ENCODE data around the gene DNMBP. TPM values are rescaled to one million over a fixed set of nuclear protein-coding genes. Genes with fewer than 3 reads are reported as not detected.
"Not testable (repeated sequence)": the region's sequence is repeated elsewhere in the genome, so short reads cannot be mapped to it uniquely, and the experiment has no call there.

The DNMBP gene
- total RNA-seq, 1 donor: 4.3 TPM

DNA sequence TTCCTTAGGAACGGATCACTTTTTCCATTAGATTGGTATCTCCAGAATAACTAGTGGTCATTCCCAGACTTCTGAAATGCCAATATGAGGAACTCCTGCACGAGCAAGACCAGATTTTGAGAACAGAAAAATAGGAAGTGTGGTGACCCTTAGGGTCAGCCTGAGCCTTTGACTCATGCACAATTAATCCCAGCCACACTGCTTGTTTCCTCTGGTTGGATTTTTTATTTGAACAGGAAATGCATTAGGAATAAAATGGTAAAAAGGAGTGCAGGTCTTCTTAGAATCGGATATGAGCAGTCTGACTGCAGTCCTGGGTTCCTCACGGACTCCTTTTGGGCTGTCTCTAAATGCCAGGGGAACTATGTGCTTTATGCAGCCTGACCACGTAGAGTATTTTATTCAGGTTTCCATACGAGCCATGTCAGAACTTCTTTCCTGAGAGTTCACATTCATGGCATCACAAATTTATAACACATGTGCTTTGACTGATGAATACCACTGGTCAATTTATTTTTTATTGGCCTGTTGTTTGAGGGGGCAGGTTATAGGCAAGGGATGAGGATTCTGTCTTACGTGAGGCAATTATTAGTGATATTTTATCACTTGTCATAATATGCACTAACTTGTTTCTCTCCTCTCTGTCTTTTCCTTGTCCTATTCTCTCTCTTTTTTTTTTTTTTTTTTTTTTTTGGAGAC, 46.1 kb downstream of the DNMBP start:
- not testable (repeated sequence) for DNase-seq (ENCODE audit: low read depth in 2 of 3, low spot score in 2 of 3)

DNA sequence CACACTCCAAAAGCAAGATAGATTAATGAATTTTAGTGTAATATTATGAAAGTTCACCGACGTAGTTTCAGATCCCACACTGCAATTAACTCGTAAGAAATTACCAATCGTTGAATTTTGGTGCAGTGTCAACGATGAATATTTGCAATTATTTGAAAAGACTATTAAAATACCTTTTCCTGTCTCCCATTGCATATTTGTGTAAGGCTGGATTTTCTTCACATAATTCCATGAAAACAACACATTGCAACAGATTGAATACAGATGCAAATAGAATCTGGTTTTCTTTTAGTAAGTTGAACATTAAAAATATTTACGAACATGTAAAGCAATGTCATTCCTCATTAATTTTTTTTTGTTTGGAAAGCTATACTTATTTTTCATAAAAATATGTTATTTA, 50.9 kb downstream of the DNMBP start:
- no peak for DNase-seq (ENCODE audit: low read depth in 2 of 3, low spot score in 2 of 3)

DNA sequence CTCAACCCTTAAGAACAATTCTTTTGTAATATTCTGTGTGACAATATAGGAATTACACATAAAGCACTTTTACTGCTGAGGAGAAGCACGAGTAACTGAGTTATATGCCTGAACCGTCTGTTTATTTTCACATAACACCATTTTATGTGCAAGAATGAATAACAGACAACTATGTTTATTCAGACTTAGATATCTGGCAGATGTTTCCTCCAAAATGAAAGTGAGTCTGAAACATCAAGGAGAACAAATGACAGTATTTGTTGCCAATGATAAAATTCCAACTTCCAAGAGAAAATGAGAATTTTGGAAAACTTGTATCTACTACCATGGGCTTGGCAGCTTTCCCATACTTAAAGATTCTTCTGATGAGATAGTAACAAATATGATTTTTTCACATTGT, 51.4 kb downstream of the DNMBP start:
- no peak for DNase-seq (ENCODE audit: low read depth in 2 of 3, low spot score in 2 of 3)

DNA sequence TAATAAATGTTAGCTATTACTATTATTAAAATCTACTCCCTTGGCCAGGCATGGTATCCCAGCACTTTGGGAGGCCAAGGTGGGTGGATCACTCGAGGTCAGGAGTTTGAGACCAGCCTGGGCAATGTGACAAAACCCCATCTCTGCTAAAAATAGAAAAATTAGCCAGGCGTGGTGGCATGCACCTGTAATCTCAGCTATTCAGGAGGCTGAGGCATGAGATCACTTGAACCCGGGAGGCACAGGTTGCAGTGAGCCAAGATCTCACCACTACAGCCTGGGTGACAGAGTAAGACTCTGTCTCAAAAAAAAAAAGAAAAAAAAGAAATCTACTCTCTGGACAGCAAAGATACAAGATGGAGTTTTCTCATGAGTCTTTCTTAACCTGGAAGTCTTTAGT, 56.2 kb downstream of the DNMBP start:
- not testable (repeated sequence) for DNase-seq (ENCODE audit: low read depth in 2 of 3, low spot score in 2 of 3)

DNA sequence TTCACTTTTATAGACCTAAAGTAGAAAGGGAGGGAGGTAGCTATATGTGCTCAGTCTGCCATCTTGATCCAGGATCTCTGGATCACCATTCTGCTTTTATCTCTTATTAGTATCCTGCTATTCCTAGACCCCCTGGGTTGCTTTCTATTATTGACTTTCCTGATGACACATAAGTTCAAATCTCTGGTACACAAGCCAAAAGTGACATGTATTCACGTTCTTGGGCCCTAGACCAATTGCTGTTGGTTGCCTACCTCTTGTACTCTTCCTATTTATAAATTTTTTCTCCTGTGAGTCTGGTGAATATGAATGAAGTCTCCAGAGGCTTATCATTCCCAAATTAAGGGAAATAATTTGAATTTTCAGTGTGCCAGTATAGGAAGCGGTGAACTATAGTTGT, 56.9 kb downstream of the DNMBP start:
- DNase-seq (ENCODE audit: low read depth in 2 of 3, low spot score in 2 of 3): no peak

DNA sequence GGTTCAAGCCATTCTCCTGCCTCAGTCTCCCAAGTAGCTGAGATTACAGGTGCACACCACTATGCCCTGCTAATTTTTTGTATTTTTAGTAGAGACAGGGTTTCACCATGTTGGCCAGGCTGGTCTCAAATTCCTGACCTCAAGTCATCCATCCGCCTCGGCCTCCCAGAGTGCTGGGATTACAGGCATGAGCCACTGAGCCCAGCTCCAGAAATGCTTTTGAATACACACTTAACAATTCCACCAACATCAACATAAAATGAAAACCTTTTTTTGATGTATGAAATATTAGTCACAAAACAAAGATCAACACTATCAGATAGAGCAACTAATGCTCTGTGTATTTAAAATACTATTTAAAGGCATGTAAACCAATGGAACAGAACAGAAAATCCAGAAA, 63.7 kb downstream of the DNMBP start:
- not testable (repeated sequence) for DNase-seq (ENCODE audit: low read depth in 2 of 3, low spot score in 2 of 3)

DNA sequence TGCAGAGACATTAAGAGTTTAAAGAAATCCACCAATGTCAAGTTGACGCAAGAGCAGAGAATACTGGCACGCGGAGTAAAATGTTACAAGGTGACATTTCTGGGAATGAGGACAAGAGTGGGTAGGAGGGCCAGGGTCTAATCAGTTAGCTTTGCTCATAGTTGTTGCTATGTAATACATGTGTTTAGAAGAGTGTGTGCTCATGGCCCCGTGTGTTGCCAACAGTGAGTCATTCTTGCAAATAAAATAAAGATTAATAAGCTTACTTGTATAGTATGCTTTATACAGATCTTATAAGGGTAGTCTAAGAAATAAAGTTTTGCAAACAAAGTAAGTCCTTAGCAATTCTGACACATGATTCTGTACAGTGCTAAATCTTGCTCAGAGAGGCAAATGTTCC, 64.5 kb downstream of the DNMBP start:
- DNase-seq (ENCODE audit: low read depth in 2 of 3, low spot score in 2 of 3): no peak

DNA sequence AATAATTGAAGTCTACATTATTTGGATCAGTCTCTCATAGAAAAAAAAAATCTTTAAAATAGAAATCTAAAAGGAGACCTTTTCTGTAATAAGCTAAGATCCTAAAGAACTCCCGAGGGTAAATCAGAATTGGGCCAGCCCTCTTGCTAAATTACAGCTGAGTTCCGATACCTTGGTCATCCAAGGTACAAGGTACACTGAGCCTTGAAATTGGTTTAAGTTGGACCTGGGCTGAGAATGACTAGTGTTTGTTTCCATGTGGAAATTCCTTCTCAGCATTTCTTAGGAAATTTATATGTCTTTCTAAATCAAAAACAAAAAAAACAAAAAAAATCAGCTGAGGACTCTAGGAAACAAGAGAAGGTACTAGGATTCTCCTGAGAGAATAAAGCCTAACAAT, 64.9 kb downstream of the DNMBP start:
- no peak for DNase-seq (ENCODE audit: low read depth in 2 of 3, low spot score in 2 of 3)

DNA sequence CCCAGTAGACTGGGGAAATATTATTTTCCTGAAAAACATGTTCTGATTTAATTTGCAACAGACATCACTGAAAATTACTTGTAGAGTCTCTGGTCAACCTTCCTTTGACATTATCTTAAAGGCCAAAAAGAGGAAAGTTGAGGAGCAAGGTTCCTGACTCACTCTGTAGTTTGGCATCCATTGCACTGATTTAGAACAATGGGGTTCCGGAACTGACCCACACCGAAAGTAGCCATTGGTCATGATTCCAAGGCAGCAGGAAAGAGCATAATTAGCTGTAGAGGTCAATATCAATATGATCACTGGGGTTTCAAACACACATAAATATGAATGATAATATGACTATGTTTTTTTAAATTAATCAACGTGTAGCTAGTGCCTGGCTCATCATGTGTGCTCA, 65.8 kb downstream of the DNMBP start:
- no peak for DNase-seq (ENCODE audit: low read depth in 2 of 3, low spot score in 2 of 3)

DNA sequence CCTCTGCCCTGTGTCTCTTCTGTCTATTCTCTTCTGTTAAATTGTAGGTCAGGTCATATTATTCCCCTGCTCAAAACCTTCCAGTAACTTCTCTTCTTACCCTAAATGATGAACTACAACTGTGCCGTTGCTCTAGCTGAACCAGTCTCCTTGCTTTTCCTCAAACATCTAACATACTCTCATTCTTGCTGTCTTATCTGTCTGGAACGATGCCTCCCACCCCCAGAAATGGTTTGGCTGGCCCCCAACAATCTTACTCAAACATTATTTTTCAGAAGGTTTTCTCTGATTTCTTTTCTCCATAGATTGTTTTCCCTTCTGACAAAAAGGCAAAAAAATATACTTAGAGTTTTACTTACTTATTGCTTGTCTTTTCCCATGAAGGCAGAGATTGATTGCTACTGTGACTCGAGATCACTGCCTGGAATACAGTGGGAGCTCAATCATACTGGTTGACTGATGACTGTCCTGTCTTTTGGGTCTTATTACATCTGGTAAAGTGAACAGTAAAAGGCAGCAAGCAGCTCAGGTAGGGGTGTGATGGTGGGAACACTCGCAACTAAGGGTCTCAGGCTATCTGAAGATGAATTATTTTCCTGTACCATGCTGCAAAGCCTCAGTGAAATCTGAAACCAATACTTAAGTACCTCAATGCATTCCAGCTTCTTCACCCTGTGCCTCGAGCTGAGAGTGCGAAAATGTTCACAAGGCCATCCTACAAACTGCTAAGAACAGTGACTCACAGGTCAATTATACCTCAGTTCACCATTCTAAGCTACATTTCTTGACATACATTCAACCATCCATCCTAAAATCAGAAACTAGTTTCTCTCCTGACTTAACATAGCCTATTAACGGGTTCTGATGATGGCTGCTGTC, 67.6 kb downstream of the DNMBP start:
- no peak for DNase-seq (ENCODE audit: low read depth in 2 of 3, low spot score in 2 of 3)

DNA sequence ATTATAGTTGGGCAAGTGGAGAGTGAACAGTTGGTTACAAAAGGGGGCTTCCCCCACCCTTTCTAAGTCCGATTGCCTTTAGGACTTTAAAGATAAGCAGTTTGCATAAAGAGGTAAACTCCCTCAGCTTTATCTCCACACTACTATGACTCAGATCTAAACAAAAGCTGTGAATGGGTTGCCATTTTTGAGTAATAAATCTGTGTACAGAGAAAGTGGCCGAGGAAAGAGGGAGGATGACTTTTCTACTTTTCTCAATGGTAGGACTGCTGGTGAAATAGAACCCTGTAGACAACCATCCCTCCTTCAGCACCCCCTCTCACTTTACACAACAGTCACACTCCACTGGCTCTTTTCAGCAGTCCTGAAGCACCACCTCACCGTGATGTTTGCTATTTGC, 71.2 kb downstream of the DNMBP start:
- no peak for DNase-seq (ENCODE audit: low read depth in 2 of 3, low spot score in 2 of 3)

DNA sequence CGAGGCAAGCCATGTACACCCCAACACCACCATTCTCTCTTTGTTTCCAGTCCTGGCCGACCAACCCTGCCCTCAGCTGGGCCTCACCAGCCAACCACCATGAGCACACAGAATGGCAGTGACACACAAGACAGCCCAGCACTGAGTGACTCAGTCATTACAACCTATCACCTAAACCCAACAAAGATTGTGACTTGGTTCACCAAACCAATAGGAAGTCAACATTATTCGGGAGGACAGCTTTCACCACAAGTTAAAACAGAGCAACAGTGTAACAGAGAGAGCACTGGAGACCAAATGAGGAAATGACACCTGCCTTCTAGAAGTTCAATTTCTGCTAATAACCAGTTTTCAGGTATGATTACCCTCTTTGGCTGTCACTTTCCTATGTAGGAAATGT, 72.1 kb downstream of the DNMBP start:
- no peak for DNase-seq (ENCODE audit: low read depth in 2 of 3, low spot score in 2 of 3)

DNA sequence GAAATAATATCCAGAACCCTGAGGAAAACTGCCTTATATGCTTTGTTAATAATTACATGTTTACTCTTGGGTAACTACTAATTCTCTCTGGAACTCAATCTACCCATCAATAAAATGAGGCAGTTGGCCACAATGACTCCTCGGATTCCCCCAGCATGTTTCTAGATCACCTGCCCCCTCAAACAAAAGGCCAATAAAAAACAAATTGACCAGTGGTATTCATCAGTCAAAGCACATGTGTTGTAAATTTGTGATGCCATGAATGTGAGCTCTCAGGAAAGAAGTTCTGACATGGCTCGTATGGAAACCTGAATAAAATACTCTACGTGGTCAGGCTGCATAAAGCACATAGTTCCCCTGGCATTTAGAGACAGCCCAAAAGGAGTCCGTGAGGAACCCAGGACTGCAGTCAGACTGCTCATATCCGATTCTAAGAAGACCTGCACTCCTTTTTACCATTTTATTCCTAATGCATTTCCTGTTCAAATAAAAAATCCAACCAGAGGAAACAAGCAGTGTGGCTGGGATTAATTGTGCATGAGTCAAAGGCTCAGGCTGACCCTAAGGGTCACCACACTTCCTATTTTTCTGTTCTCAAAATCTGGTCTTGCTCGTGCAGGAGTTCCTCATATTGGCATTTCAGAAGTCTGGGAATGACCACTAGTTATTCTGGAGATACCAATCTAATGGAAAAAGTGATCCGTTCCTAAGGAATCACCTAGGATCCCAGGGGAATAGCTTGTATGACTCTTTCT, 77.4 kb downstream of the DNMBP start:
- not testable (repeated sequence) for DNase-seq (ENCODE audit: low read depth in 2 of 3, low spot score in 2 of 3)

DNA sequence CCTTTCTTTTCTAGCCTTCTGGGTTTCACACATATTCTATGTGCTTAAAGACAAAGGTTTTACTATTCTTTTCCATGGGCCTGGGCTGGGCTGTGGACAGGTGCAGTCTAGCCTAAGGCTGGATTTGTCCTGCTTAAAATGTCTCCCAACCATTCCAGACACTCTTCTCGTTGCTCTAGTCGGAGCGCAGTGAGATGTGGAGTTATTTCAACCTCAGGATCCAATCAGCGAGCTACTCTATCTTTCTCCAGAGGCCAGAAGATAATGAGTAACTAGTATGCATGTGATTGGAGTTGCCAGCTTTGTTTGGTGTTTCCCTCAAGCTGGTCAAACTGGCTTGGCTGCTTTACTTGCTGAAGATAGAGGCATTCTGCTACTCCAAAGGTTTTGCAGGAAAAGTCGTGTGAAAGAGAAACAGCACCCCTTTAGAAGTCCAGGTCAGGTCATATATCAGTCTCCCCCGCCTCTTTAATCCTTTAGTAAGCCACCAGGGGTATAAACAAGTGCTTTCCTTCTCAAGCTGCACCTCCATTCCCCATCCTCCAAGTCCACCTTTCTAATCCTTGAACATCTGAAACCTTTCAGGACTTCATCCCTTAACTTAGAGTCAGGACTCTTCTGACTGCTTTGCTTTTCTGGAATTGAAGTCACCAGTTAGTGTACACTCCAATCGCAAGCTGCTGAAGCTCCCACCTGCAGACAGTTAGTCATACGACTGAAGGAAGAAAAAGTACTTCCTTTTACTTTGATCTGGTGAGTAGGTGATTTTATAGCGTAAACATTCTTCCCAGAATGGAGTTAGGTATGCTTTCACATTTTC, 78.8 kb downstream of the DNMBP start:
- DNase-seq (ENCODE audit: low read depth in 2 of 3, low spot score in 2 of 3): no peak

DNA sequence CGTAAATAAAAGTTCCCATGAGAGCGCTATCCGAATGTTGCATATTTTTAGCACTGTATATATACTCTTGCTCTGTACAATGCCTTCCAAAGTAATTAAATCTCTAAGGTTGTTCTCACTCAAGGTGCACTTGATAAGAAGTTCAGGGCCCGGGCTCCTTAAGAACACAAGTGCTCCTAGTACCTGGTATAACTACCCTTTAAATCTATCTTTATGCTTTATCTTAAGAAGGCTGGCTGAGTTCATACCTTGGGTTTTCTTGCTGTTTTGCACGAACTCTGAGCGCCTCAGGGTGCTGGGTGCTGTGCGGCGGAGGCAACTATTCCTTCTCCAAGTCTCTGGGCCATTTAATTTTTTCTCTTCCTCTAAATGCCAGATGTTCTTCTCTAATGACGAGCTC, 80.4 kb downstream of the DNMBP start:
- no peak for DNase-seq (ENCODE audit: low read depth in 2 of 3, low spot score in 2 of 3)

DNA sequence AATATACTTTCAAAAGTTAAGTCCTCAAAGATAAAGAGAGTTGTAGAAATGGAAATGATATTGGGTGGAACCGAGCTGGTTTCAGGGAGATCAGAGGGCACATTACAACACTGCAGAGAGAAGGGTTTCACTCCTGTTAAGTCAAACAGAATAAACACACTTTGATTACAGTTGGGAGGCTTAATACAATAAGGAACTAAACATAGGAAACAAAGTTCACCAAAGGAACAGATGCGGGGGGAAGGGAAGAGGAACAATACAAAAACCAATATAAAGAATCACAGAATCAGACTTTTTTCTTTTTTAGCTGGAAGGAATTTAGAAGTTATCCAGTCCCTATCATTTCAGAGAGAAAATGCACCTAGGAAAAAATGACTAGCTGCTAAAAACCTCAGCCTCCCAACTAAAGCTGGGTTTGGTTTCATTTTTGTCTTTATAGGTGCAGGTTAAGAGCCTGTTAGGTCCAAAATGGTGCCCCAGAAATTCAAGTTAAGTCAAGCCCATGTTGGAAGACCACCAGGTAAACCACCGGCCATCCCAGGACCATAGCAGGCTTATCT, 81.9 kb downstream of the DNMBP start:
- DNase-seq (ENCODE audit: low read depth in 2 of 3, low spot score in 2 of 3): peak in 1 of 3 donors; percentile 54

DNA sequence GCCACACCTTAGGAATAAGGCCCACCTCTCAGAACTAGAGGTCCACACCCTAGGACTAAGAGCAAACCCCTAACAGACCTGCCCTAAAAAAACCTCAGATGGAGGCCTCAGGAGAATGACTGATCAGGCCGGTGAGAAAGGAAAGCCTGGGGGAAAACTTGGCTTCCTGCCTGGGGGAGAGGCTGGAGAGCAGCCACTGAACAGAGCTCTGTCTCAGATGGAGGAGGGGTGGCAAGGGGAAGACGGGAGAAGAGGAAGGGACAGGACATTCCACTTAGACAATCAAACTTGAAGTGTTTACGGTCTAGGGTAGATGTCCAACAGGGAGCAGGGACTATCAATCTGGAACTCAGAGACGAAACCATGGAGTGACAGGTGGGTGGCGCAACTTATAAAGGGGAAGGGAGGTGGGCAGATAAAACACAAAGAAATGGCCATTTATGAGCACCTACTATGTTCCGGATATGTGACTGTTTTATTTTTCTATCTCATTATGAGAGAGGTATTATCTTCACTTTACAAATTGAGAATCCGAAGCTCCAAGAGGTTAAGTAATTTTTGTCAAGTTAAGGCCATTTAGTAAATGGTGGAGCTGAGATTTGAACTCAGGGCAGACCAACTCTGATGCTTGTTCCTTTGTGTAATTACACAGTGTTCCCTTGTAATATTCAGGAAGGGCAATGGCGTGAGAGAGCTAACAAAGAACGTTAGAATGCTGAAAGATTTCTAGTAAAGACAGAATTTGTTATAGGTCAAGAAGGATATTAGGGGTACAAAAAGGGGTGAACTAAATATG, 82.6 kb downstream of the DNMBP start:
- DNase-seq (ENCODE audit: low read depth in 2 of 3, low spot score in 2 of 3): no peak

DNA sequence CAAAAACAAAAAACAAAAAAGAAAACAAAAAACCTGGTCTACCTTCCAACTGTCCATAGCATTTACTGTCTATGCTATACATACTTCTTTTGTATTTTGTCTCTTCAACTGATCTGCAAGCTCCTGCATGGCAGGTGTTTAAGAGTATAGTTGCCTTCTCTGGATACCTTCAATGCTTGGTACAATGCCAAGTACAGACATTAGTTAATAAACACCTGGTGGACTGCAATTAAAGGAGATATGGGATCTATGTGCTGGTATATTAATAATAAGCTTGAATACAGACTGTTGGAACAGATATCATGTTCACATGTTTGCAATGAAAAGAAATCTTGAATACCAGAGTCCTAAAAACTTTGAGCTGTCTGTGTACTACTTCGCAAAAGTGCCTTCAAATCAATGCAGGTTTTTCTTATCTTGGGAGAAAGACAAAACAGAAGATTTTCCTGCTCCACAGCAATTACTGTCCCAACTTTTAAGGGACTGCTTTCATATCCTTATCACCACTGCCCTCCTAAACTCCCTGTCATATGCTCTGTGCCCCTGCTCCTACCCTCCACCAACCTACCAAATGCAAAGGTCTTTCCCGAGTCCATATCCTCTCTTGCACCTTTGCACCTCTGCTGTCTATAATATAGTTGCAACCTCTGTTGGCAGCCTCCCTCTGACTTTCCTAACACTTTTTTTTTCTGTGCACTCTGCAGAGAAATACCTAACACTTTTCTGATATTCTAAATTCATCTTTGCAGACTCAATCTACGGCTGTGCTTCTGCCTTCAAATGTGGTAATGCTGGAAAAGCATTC, 85.1 kb downstream of the DNMBP start:
- no peak for DNase-seq (ENCODE audit: low read depth in 2 of 3, low spot score in 2 of 3)

DNA sequence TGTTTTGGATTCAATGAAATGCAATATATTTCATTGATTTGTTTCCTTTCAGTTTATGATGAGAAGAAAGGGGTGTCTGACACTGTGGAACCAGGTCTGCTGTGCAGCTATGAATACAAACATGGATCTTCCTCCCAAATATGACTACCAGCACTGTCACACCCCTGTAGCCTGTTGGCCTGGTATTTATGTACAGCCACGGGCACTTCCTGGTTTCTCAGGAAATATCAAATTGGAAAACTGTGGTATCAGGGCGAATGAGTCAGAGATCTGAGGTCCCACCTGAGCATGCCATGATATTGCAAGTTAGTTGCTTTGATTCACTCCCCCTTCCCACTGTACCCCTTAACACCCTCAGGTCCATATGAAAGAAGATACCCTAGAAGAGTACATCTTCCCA, 87.8 kb downstream of the DNMBP start:
- DNase-seq (ENCODE audit: low read depth in 2 of 3, low spot score in 2 of 3): no peak

All from hematopoietic multipotent progenitor cell (in vitro differentiated cells).